Measurements from ENCODE around the gene PNKD. TPM values are rescaled to one million over a fixed set of nuclear protein-coding genes. Genes with fewer than 3 reads are reported as not detected.
A peak's percentile ranks its signal among the peaks of the same experiment; 100 is the strongest.

The PNKD gene
- total RNA-seq, 1 experiment from 2014 or later = 61.3 TPM

GRCh38 chr2:218244665-218245064 is 25.7 kb upstream of the PNKD start:
- DNase-seq = no peak
- Histone ChIP-seq H3K27me3 (ENCODE audit: control insufficient read depth, insufficient read depth, low read length) (no peaks in the 10 kb centered on the region), H3K36me3 (replicated peaks; ENCODE audit: control insufficient read depth, insufficient read depth, low read length) (peaks cover 57% of the 10 kb centered on the region), H3K4me3 (ENCODE audit: insufficient read depth, low read depth, low read length) (no peak overlapping the region)

- peaks cover 58% of the 10 kb centered on the region for H3K36me3 ChIP-seq (replicated peaks; ENCODE audit: control insufficient read depth, insufficient read depth, low read length)
- DNase-seq = no peak
- no peaks in the 10 kb centered on the region for H3K27me3 ChIP-seq (ENCODE audit: control insufficient read depth, insufficient read depth, low read length)
- no peak overlapping the region for H3K4me3 ChIP-seq (ENCODE audit: insufficient read depth, low read depth, low read length)
Measured at GRCh38 chr2:218245214-218245613, 25.1 kb upstream of the PNKD start.

- no peak overlapping the region for H3K4me3 ChIP-seq (ENCODE audit: insufficient read depth, low read depth, low read length)
- no peaks in the 10 kb centered on the region for H3K27me3 ChIP-seq (ENCODE audit: control insufficient read depth, insufficient read depth, low read length)
- H3K36me3 ChIP-seq (replicated peaks; ENCODE audit: control insufficient read depth, insufficient read depth, low read length) = peaks cover 68% of the 10 kb centered on the region
- no peak for DNase-seq
Measured at GRCh38 chr2:218249691-218250090, 20.6 kb upstream of the PNKD start.

GRCh38 chr2:218252509-218253231 is 17.6 kb upstream of the PNKD start:
- DNase-seq = no peak
- Histone ChIP-seq H3K36me3 (replicated peaks; ENCODE audit: control insufficient read depth, insufficient read depth, low read length) (peaks cover 47% of the 10 kb centered on the region), H3K27me3 (ENCODE audit: control insufficient read depth, insufficient read depth, low read length) (no peaks in the 10 kb centered on the region), H3K4me3 (ENCODE audit: insufficient read depth, low read depth, low read length) (no peak overlapping the region)

GRCh38 chr2:218253232-218253625 is 17.1 kb upstream of the PNKD start:
- no peak for DNase-seq
- Histone ChIP-seq H3K27me3 (ENCODE audit: control insufficient read depth, insufficient read depth, low read length) (no peaks in the 10 kb centered on the region), H3K36me3 (replicated peaks; ENCODE audit: control insufficient read depth, insufficient read depth, low read length) (peaks cover 43% of the 10 kb centered on the region), H3K4me3 (ENCODE audit: insufficient read depth, low read depth, low read length) (no peak overlapping the region)

- no peak for DNase-seq
- no peaks in the 10 kb centered on the region for H3K27me3 ChIP-seq (ENCODE audit: control insufficient read depth, insufficient read depth, low read length)
- H3K36me3 ChIP-seq (replicated peaks; ENCODE audit: control insufficient read depth, insufficient read depth, low read length) = peaks cover 28% of the 10 kb centered on the region
- no peak overlapping the region for H3K4me3 ChIP-seq (ENCODE audit: insufficient read depth, low read depth, low read length)
Measured at GRCh38 chr2:218255446-218255845, 14.9 kb upstream of the PNKD start.

- peaks cover 21% of the 10 kb centered on the region for H3K36me3 ChIP-seq (replicated peaks; ENCODE audit: control insufficient read depth, insufficient read depth, low read length)
- no peaks in the 10 kb centered on the region for H3K27me3 ChIP-seq (ENCODE audit: control insufficient read depth, insufficient read depth, low read length)
- DNase-seq = peak; percentile 17
- no peak overlapping the region for H3K4me3 ChIP-seq (ENCODE audit: insufficient read depth, low read depth, low read length)
Measured at GRCh38 chr2:218256612-218257350, 13.5 kb upstream of the PNKD start.

GRCh38 chr2:218257390-218257981 is 12.8 kb upstream of the PNKD start:
- Histone ChIP-seq H3K36me3 (replicated peaks; ENCODE audit: control insufficient read depth, insufficient read depth, low read length) (peaks cover 17% of the 10 kb centered on the region), H3K4me3 (ENCODE audit: insufficient read depth, low read depth, low read length) (no peak overlapping the region), H3K27me3 (ENCODE audit: control insufficient read depth, insufficient read depth, low read length) (no peaks in the 10 kb centered on the region)
- DNase-seq = peak; percentile 86

GRCh38 chr2:218259099-218259961 is 11.0 kb upstream of the PNKD start:
- peak; percentile 26 for DNase-seq
- no peaks in the 10 kb centered on the region for H3K27me3 ChIP-seq (ENCODE audit: control insufficient read depth, insufficient read depth, low read length)
- H3K4me3 ChIP-seq (ENCODE audit: insufficient read depth, low read depth, low read length) = no peak overlapping the region
- H3K36me3 ChIP-seq (replicated peaks; ENCODE audit: control insufficient read depth, insufficient read depth, low read length) = peaks cover 5% of the 10 kb centered on the region

GRCh38 chr2:218260166-218260565 is 10.2 kb upstream of the PNKD start:
- no peaks in the 10 kb centered on the region for H3K27me3 ChIP-seq (ENCODE audit: control insufficient read depth, insufficient read depth, low read length)
- H3K4me3 ChIP-seq (ENCODE audit: insufficient read depth, low read depth, low read length) = no peak overlapping the region
- peaks cover 7% of the 10 kb centered on the region for H3K36me3 ChIP-seq (replicated peaks; ENCODE audit: control insufficient read depth, insufficient read depth, low read length)
- no peak for DNase-seq

- Histone ChIP-seq H3K27me3 (ENCODE audit: control insufficient read depth, insufficient read depth, low read length) (no peaks in the 10 kb centered on the region), H3K4me3 (ENCODE audit: insufficient read depth, low read depth, low read length) (no peak within 1 kb of the TSS), H3K36me3 (replicated peaks; ENCODE audit: control insufficient read depth, insufficient read depth, low read length) (peaks cover 9% of the 10 kb centered on the region)
- peak; percentile 88 for DNase-seq
Measured at GRCh38 chr2:218260742-218261422, 9.4 kb upstream of the PNKD start, which contains the start of gene GPBAR1. GPBAR1 (plus strand) TSS chr2:218261015; CDS start chr2:218262725, 1,710 bp downstream.

GRCh38 chr2:218261423-218262236 is 8.7 kb upstream of the PNKD start:
- H3K4me3 ChIP-seq (ENCODE audit: insufficient read depth, low read depth, low read length) = no peak overlapping the region
- H3K36me3 ChIP-seq (replicated peaks; ENCODE audit: control insufficient read depth, insufficient read depth, low read length) = peaks cover 13% of the 10 kb centered on the region
- DNase-seq = peak; percentile 54
- no peaks in the 10 kb centered on the region for H3K27me3 ChIP-seq (ENCODE audit: control insufficient read depth, insufficient read depth, low read length)

GRCh38 chr2:218262237-218262600 is 8.1 kb upstream of the PNKD start:
- Histone ChIP-seq H3K4me3 (ENCODE audit: insufficient read depth, low read depth, low read length) (no peak overlapping the region), H3K36me3 (replicated peaks; ENCODE audit: control insufficient read depth, insufficient read depth, low read length) (peaks cover 15% of the 10 kb centered on the region), H3K27me3 (ENCODE audit: control insufficient read depth, insufficient read depth, low read length) (no peaks in the 10 kb centered on the region)
- DNase-seq = no peak
